RWPE2 (cell line): ENCODE measurements around the gene WFDC1.

Experiments
- ATAC-seq: fragments of 200-7000 bp; cut with Tn5 transposase; 3 replicates; pipeline ENCODE4 v1.9.1; 2021; ENCODE audit warnings: low read depth
- DNase-seq: peaks from one replicate; pipeline ENCODE4 v3.0.0-alpha.2; 2020; ENCODE audit warnings: low spot score
- H3K27ac ChIP-seq: fragments of 450-650 bp; 2 replicates; pipeline ENCODE4 v1.5.1; 2017; ENCODE audit warnings: mild to moderate bottlenecking; ENCODE audit not compliant: poor library complexity, severe bottlenecking
- H3K27me3 ChIP-seq: fragments of 250-450 bp; sonication (Bioruptor Pico); 2 replicates; pipeline ENCODE4 v1.5.1; 2021; ENCODE audit warnings: mild to moderate bottlenecking, moderate library complexity; ENCODE audit not compliant: insufficient read depth, poor library complexity, severe bottlenecking
- H3K36me3 ChIP-seq: fragments of 250-450 bp; sonication (Bioruptor Pico); 2 replicates; pipeline ENCODE4 v1.5.1; 2020; ENCODE audit warnings: low read depth, mild to moderate bottlenecking, moderate library complexity
- H3K4me1 ChIP-seq: fragments of 250-450 bp; sonication (Bioruptor Pico); 2 replicates; pipeline ENCODE4 v1.5.1; 2021; ENCODE audit warnings: mild to moderate bottlenecking, moderate library complexity; ENCODE audit not compliant: insufficient read depth, poor library complexity, severe bottlenecking
- H3K4me3 ChIP-seq: fragments of 250-450 bp; sonication (Bioruptor Pico); 2 replicates; pipeline ENCODE4 v1.5.1; 2021; ENCODE audit warnings: mild to moderate bottlenecking, moderate library complexity; ENCODE audit not compliant: severe bottlenecking
- H3K9me3 ChIP-seq: fragments of 250-450 bp; sonication (Bioruptor Pico); 2 replicates; pipeline ENCODE4 v1.5.1; 2021; ENCODE audit warnings: mild to moderate bottlenecking, moderate library complexity; ENCODE audit not compliant: severe bottlenecking
- CTCF ChIP-seq: fragments of 450-650 bp; IDR thresholded peaks from one replicate; pipeline ENCODE4 v1.5.1; 2017; ENCODE audit warnings: mild to moderate bottlenecking, moderate library complexity; ENCODE audit not compliant: poor library complexity, severe bottlenecking

Gene WFDC1

GRCh38 chr16:84258266-84258665 lies 36.4 kb upstream of the WFDC1 start:
- no peak for TF ChIP-seq CTCF
- DNase-seq (no peak), ATAC-seq (no peak)
- Histone ChIP-seq H3K9me3 (no peaks in the 10 kb centered on the region), H3K36me3 (no peaks in the 10 kb centered on the region), H3K4me1 (no peaks in the 10 kb centered on the region), H3K27me3 (peaks cover 10% of the 10 kb centered on the region), H3K4me3 (no peak overlapping the region), H3K27ac (no peak overlapping the region)

GRCh38 chr16:84259691-84260090 lies 35.0 kb upstream of the WFDC1 start:
- ATAC-seq (no peak), DNase-seq (no peak)
- peaks cover 10% of the 10 kb centered on the region for H3K27me3 ChIP-seq

GRCh38 chr16:84260766-84261554 lies 33.7 kb upstream of the WFDC1 start:
- Histone ChIP-seq H3K27ac (no peak overlapping the region), H3K4me3 (no peak overlapping the region), H3K36me3 (no peaks in the 10 kb centered on the region), H3K9me3 (no peaks in the 10 kb centered on the region), H3K27me3 (peaks cover 9% of the 10 kb centered on the region), H3K4me1 (no peaks in the 10 kb centered on the region)
- no peak for TF ChIP-seq CTCF
- DNase-seq, result no peak
- no peak for ATAC-seq

More at GRCh38 chr16:84259691-84260090, 35.0 kb upstream of the WFDC1 start:
- H3K4me3 ChIP-seq, result no peak overlapping the region
- no peaks in the 10 kb centered on the region for H3K36me3 ChIP-seq
- TF ChIP-seq CTCF, result no peak
- no peaks in the 10 kb centered on the region for H3K9me3 ChIP-seq
- H3K27ac ChIP-seq, result no peak overlapping the region
- H3K4me1 ChIP-seq, result no peaks in the 10 kb centered on the region

GRCh38 chr16:84262031-84262430 lies 32.6 kb upstream of the WFDC1 start:
- DNase-seq (no peak), ATAC-seq (no peak)
- H3K36me3 ChIP-seq, result no peaks in the 10 kb centered on the region
- no peaks in the 10 kb centered on the region for H3K9me3 ChIP-seq
- no peak overlapping the region for H3K4me3 ChIP-seq
- no peak for TF ChIP-seq CTCF
- no peaks in the 10 kb centered on the region for H3K27me3 ChIP-seq
- H3K27ac ChIP-seq, result no peak overlapping the region
- no peaks in the 10 kb centered on the region for H3K4me1 ChIP-seq

- DNase-seq (no peak), ATAC-seq (no peak)
- TF ChIP-seq CTCF, result no peak
- Histone ChIP-seq H3K4me3 (no peak overlapping the region), H3K27me3 (no peaks in the 10 kb centered on the region), H3K4me1 (no peaks in the 10 kb centered on the region), H3K9me3 (no peaks in the 10 kb centered on the region), H3K27ac (no peak overlapping the region), H3K36me3 (no peaks in the 10 kb centered on the region)
These were observed 31.7 kb upstream of the WFDC1 start for GRCh38 chr16:84262939-84263338.
